ENCODE measurements around the gene ARMC9.

The ARMC9 gene

GRCh38 chr2:231413456-231413855 lies 215.0 kb downstream of the ARMC9 start:
- no peak for DNase-seq (ENCODE audit: low read depth)
- no peak for TF ChIP-seq CTCF (conservative IDR thresholded peaks at IDR 0.05; ENCODE audit: low read length)
- H3K4me3 ChIP-seq (ENCODE audit: low read length), result no peak overlapping the region

- TF ChIP-seq CTCF (conservative IDR thresholded peaks at IDR 0.05; ENCODE audit: low read length), result no peak
- no peak for DNase-seq (ENCODE audit: low read depth)
- H3K4me3 ChIP-seq (ENCODE audit: low read length), result no peak overlapping the region
These were observed 215.6 kb downstream of the ARMC9 start for GRCh38 chr2:231413921-231414476.

- no peak for DNase-seq (ENCODE audit: low read depth)
- no peak for TF ChIP-seq CTCF (conservative IDR thresholded peaks at IDR 0.05; ENCODE audit: low read length)
- H3K4me3 ChIP-seq (ENCODE audit: low read length), result no peak overlapping the region
These were observed 216.6 kb downstream of the ARMC9 start for GRCh38 chr2:231415029-231415428.

- DNase-seq (ENCODE audit: low read depth), result no peak
- no peak for TF ChIP-seq CTCF (conservative IDR thresholded peaks at IDR 0.05; ENCODE audit: low read length)
These were observed 220.6 kb downstream of the ARMC9 start for GRCh38 chr2:231418820-231419640.

GRCh38 chr2:231421051-231421580 lies 222.7 kb downstream of the ARMC9 start:
- H3K4me3 ChIP-seq (ENCODE audit: low read length), result no peak overlapping the region
- no peak for TF ChIP-seq CTCF (conservative IDR thresholded peaks at IDR 0.05; ENCODE audit: low read length)
- DNase-seq (ENCODE audit: low read depth), result no peak

More at GRCh38 chr2:231418820-231419640, 220.6 kb downstream of the ARMC9 start:
- no peak overlapping the region for H3K4me3 ChIP-seq (ENCODE audit: low read length)

GRCh38 chr2:231422056-231422455 lies 223.6 kb downstream of the ARMC9 start:
- TF ChIP-seq CTCF (conservative IDR thresholded peaks at IDR 0.05; ENCODE audit: low read length), result no peak
- H3K4me3 ChIP-seq (ENCODE audit: low read length), result no peak overlapping the region
- DNase-seq (ENCODE audit: low read depth), result no peak

- no peak overlapping the region for H3K4me3 ChIP-seq (ENCODE audit: low read length)
- no peak for DNase-seq (ENCODE audit: low read depth)
- no peak for TF ChIP-seq CTCF (conservative IDR thresholded peaks at IDR 0.05; ENCODE audit: low read length)
These were observed 224.7 kb downstream of the ARMC9 start for GRCh38 chr2:231423176-231423575.

Data from AG10803 (cell line).